ENCODE data around the gene HDAC9.

GRCh38 chr7:18694484-18694883 is 198.9 kb downstream of the HDAC9 start:
- TF ChIP-seq, protein P1, sequence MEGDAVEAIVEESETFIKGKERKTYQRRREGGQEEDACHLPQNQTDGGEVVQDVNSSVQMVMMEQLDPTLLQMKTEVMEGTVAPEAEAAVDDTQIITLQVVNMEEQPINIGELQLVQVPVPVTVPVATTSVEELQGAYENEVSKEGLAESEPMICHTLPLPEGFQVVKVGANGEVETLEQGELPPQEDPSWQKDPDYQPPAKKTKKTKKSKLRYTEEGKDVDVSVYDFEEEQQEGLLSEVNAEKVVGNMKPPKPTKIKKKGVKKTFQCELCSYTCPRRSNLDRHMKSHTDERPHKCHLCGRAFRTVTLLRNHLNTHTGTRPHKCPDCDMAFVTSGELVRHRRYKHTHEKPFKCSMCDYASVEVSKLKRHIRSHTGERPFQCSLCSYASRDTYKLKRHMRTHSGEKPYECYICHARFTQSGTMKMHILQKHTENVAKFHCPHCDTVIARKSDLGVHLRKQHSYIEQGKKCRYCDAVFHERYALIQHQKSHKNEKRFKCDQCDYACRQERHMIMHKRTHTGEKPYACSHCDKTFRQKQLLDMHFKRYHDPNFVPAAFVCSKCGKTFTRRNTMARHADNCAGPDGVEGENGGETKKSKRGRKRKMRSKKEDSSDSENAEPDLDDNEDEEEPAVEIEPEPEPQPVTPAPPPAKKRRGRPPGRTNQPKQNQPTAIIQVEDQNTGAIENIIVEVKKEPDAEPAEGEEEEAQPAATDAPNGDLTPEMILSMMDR (IDR thresholded peaks at IDR 0.05) = no peak
- TF ChIP-seq POLR2A (IDR thresholded peaks at IDR 0.05) = no peak
